ENCODE measurements around the gene CHST5.
A peak's percentile ranks its signal among the peaks of the same experiment; 100 is the strongest.

CHST5 gene

DNA sequence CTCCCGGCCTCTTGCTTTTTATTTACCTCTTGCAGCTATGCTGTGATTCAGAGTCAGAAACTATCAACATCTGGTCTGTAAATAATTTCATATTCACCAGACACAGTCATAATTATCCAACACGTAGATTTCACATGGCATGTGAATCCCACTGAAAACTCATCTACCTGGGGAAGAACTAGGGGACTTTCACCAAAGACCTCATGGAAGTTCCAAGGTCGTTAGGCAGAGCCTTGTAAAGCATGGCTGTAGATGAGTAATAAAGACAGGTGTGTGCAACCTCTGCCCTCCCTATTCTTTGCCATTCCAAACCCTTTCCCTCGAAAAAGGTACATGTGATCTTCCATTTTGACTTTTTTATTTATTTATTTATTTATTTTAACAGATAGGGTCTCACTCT is 1.9 kb upstream of the CHST5 start:
- no peak overlapping the region for H3K4me3 ChIP-seq
- peaks cover 0 to 4% (median 0%) of the 10 kb centered on the region in 3 donors for H3K36me3 ChIP-seq
- H3K27me3 ChIP-seq: no peaks in the 10 kb centered on the region
- intact Hi-C loops (cut with DNase I; ENCODE audit: low total_unique reads): no loop called here
- H3K4me1 ChIP-seq: peaks cover 0 to 14% (median 2%) of the 10 kb centered on the region in 4 donors
- H3K27ac ChIP-seq: no peak overlapping the region
- H3K9me3 ChIP-seq: no peaks in the 10 kb centered on the region
- TF ChIP-seq, protein P1, sequence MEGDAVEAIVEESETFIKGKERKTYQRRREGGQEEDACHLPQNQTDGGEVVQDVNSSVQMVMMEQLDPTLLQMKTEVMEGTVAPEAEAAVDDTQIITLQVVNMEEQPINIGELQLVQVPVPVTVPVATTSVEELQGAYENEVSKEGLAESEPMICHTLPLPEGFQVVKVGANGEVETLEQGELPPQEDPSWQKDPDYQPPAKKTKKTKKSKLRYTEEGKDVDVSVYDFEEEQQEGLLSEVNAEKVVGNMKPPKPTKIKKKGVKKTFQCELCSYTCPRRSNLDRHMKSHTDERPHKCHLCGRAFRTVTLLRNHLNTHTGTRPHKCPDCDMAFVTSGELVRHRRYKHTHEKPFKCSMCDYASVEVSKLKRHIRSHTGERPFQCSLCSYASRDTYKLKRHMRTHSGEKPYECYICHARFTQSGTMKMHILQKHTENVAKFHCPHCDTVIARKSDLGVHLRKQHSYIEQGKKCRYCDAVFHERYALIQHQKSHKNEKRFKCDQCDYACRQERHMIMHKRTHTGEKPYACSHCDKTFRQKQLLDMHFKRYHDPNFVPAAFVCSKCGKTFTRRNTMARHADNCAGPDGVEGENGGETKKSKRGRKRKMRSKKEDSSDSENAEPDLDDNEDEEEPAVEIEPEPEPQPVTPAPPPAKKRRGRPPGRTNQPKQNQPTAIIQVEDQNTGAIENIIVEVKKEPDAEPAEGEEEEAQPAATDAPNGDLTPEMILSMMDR (IDR thresholded peaks at IDR 0.05): no peak
- DNase-seq: no peak

DNA sequence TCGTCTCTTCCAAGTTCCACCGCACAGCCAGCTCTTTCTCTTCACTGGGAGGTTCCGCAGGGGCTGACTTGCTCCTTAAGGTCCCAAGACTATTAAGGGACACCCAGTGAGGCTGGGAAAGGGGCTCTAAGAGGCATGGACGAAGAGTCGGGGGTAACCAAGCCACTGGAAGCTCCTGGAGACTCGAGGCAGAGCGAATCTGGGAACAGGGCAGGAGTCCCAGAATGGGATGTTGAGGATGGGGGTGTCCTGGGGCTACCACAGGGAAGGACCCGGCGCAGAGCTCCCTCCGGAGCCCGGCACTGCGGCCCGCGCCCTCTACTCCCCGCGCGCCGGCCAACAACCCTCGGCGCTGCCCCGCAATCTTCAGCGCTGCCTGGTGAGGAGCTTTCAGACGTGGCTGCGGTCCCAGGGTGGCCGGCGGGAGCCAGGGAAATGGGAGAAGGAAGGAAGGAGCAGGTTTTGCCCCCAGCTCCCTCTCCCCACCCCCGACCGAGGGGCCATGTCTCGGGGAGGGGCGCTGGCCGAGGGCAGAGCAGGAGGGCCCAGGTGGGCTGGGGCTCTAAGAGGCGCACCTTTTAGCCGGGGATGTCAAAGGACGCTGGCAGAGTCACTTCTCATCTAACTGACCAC is 581 bp downstream of the CHST5 start:
- no peak overlapping the region for H3K27ac ChIP-seq
- H3K4me1 ChIP-seq: peaks cover 0 to 14% (median 2%) of the 10 kb centered on the region in 4 donors
- intact Hi-C loops (cut with DNase I; ENCODE audit: low total_unique reads): no loop called here
- peak in 1 of 2 donors; percentile 37 for DNase-seq
- no peaks in the 10 kb centered on the region for H3K36me3 ChIP-seq
- H3K4me3 ChIP-seq: no peak overlapping the region
- no peaks in the 10 kb centered on the region for H3K9me3 ChIP-seq
- H3K27me3 ChIP-seq: no peaks in the 10 kb centered on the region
- TF ChIP-seq, protein P1 (IDR thresholded peaks at IDR 0.05): no peak

DNA sequence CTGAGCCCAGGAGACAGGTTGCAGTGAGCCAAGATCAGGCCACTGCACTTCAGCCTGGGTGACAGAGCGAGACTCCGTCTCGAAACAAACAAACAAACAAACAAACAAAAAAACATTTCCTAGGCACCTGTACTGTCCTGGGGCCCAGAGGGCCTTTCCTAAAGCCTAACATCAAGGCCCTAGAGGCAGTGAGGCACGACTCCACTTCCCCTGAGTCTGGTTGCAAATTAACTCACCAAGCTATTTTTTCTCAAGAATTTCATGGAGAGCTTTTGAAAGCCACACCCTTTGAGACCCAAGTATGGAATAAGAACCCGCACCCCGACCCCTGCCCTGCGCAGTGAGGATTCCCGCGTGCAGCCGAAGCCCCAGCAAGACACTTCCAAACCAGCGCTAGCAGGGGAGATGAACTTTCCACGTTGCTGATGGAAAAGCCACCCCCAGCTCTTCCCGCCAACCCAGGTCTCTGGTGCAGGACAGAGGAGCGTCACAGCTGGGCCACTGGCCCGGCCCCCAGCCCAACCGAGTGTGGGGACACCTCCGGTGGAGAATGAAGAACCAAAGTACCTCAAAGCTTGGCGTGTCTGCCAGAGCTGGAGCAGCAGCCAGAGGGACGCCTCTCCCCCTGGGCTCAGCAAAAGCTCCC is 1.2 kb downstream of the CHST5 start:
- intact Hi-C loops (cut with DNase I; ENCODE audit: low total_unique reads): no loop called here
- H3K27ac ChIP-seq: no peak overlapping the region
- no peaks in the 10 kb centered on the region for H3K9me3 ChIP-seq
- TF ChIP-seq, protein P1 (IDR thresholded peaks at IDR 0.05): no peak
- peak in 1 of 2 donors; percentile 53 for DNase-seq
- no peaks in the 10 kb centered on the region for H3K27me3 ChIP-seq
- peaks cover 0 to 14% (median 2%) of the 10 kb centered on the region in 4 donors for H3K4me1 ChIP-seq
- H3K36me3 ChIP-seq: no peaks in the 10 kb centered on the region
- no peak overlapping the region for H3K4me3 ChIP-seq

DNA sequence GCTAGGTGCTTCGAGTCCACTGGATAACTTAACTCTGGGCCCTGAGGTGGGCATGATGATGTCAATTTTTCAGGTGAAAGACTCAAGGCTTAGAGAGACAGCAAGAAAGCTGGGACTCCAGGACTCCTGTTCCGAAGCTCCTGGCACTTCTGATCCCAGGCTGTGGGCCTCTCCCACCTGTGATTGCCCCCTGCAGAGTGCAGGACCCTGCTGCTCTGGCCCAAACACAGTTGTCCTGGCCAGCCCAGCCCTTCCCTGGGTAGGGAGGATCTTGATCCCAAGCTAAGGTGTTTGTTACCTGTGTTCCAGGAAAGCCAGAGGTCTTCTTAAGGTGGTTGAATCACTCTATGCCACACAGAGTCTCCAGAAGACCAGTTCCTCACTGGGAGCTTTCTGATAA is 3.1 kb downstream of the CHST5 start:
- no peak overlapping the region for H3K27ac ChIP-seq
- no peaks in the 10 kb centered on the region for H3K36me3 ChIP-seq
- intact Hi-C loops (cut with DNase I; ENCODE audit: low total_unique reads): no loop called here
- no peak overlapping the region for H3K4me3 ChIP-seq
- H3K9me3 ChIP-seq: no peaks in the 10 kb centered on the region
- peak in 1 of 2 donors; percentile 19 for DNase-seq
- no peaks in the 10 kb centered on the region for H3K27me3 ChIP-seq
- TF ChIP-seq, protein P1 (IDR thresholded peaks at IDR 0.05): no peak
- H3K4me1 ChIP-seq: peaks cover 0 to 9% (median 0%) of the 10 kb centered on the region in 4 donors

DNA sequence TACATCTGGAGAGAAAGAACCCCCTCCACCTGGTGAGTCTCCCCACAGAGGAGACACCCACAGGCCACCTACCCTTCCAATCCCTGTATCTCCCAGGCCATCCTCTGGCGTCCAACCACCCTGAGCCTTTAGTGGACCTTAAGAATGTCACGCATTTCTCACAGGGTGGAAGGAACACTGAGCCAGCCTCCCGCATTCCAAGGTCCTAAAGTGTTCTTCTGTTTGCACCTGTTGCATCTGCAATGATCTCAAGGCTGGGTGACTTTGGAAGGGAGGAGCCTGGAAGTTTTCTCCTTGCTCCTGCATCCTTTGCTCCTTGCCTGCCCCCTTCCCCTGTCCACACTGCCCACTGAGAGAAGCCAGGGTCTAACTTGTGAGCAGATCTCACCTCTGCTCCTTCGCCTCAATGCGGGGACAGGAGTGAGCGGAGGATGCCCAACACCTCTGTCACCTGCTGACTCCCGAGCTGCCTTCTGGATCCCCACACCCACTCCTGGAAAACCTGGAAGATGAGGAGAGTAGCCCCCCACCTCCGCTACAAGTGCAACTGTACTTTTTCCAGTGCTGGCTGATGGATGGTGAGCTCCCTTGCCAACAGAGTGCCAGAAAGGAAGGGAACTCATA is 3.7 kb downstream of the CHST5 start:
- intact Hi-C loops (cut with DNase I; ENCODE audit: low total_unique reads): no loop called here
- Histone ChIP-seq H3K36me3 (no peaks in the 10 kb centered on the region), H3K27ac (no peak overlapping the region), H3K9me3 (no peaks in the 10 kb centered on the region), H3K27me3 (no peaks in the 10 kb centered on the region), H3K4me3 (no peak overlapping the region), H3K4me1 (peaks cover 0 to 9% (median 0%) of the 10 kb centered on the region in 4 donors)
- TF ChIP-seq, protein P1 (IDR thresholded peaks at IDR 0.05): no peak
- no peak for DNase-seq
